ENCODE results near the gene LYPLAL1.
A peak's percentile ranks its signal among the peaks of the same experiment; 100 is the strongest.

Gene LYPLAL1

GRCh38 chr1:219159946-219160645 is 13.6 kb upstream of the LYPLAL1 start:
- peak; percentile 32 to 33 for DNase-seq (ENCODE audit: low read depth in 2 of 2)
- no peak overlapping the region for H3K4me3 ChIP-seq (replicated peaks in 1 of 2; ENCODE audit: low read depth in 2 of 2, low read length in 2 of 2)
- no peak for TF ChIP-seq CTCF (IDR thresholded peaks at IDR 0.05; ENCODE audit: low read depth, low read length)

- no peak for TF ChIP-seq CTCF (IDR thresholded peaks at IDR 0.05; ENCODE audit: low read depth, low read length)
Observed at GRCh38 chr1:219160967-219161366, 12.7 kb upstream of the LYPLAL1 start.

GRCh38 chr1:219161371-219161770 is 12.3 kb upstream of the LYPLAL1 start:
- no peak overlapping the region for H3K4me3 ChIP-seq (replicated peaks in 1 of 2; ENCODE audit: low read depth in 2 of 2, low read length in 2 of 2)
- peak in 1 of 2 donors; percentile 53 for DNase-seq (ENCODE audit: low read depth in 2 of 2)
- TF ChIP-seq CTCF (IDR thresholded peaks at IDR 0.05; ENCODE audit: low read depth, low read length) = no peak

More at GRCh38 chr1:219160967-219161366, 12.7 kb upstream of the LYPLAL1 start:
- peak; percentile 25 to 67 for DNase-seq (ENCODE audit: low read depth in 2 of 2)
- H3K4me3 ChIP-seq (replicated peaks in 1 of 2; ENCODE audit: low read depth in 2 of 2, low read length in 2 of 2) = no peak overlapping the region

- DNase-seq (ENCODE audit: low read depth in 2 of 2) = no peak
- no peak for TF ChIP-seq CTCF (IDR thresholded peaks at IDR 0.05; ENCODE audit: low read depth, low read length)
- no peak overlapping the region for H3K4me3 ChIP-seq (replicated peaks in 1 of 2; ENCODE audit: low read depth in 2 of 2, low read length in 2 of 2)
Observed at GRCh38 chr1:219163401-219163954, 10.2 kb upstream of the LYPLAL1 start.

GRCh38 chr1:219171192-219171935 is 2.3 kb upstream of the LYPLAL1 start:
- TF ChIP-seq CTCF (IDR thresholded peaks at IDR 0.05; ENCODE audit: low read depth, low read length) = no peak
- no peak overlapping the region for H3K4me3 ChIP-seq (replicated peaks in 1 of 2; ENCODE audit: low read depth in 2 of 2, low read length in 2 of 2)
- DNase-seq (ENCODE audit: low read depth in 2 of 2) = peak; percentile 53 to 54

- no peak for DNase-seq (ENCODE audit: low read depth in 2 of 2)
- no peak for TF ChIP-seq CTCF (IDR thresholded peaks at IDR 0.05; ENCODE audit: low read depth, low read length)
- H3K4me3 ChIP-seq (replicated peaks in 1 of 2; ENCODE audit: low read depth in 2 of 2, low read length in 2 of 2) = no peak overlapping the region
Observed at GRCh38 chr1:219172821-219173220, 857 bp upstream of the LYPLAL1 start.
